Measurements from ENCODE around the gene ORC3. TPM values are rescaled to one million over a fixed set of nuclear protein-coding genes. Genes with fewer than 3 reads are reported as not detected.

ORC3 gene
- total RNA-seq, 1 donor from 2014 or later = 9.6 TPM

- intact Hi-C loops (cut with DNase I) = no loop called here
- H3K36me3 ChIP-seq = peaks cover 0 to 4% of the 10 kb centered on the region in 2 donors
- no peak overlapping the region for H3K27ac ChIP-seq
- no peak overlapping the region for H3K4me3 ChIP-seq
- H3K4me1 ChIP-seq = no peaks in the 10 kb centered on the region
- TF ChIP-seq POLR2AphosphoS5 (IDR thresholded peaks at IDR 0.05; ENCODE audit: insufficient read depth in 1 of 2, low read depth in 1 of 2) = no peak
- TF ChIP-seq CTCF (IDR thresholded peaks at IDR 0.05) = no peak
- no peak for TF ChIP-seq POLR2A (IDR thresholded peaks at IDR 0.05)
- no peaks in the 10 kb centered on the region for H3K9me3 ChIP-seq
- H3K27me3 ChIP-seq = no peaks in the 10 kb centered on the region
- DNase-seq (ENCODE audit: extremely low spot score in 2 of 2) = no peak
Measured at GRCh38 chr6:87641065-87641692, 51.2 kb downstream of the ORC3 start.

DNA sequence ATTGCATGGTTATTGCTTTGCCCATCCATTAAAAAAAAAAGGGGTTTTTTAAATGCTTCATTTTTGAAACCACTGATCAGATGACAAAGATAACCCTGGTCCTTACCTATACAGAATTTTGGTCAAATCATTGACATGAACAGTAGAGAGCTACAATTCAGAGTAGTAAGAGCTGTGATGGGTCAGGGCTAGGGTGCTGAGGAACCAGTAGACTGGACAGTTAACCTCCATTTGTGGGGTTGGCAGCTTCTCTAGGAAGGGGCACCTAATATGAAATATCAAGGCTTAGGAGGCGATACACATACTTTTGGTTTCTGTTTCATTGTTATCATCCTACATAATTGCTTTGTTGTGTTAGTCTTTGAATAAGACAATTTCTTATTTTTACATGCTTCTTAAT is 55.1 kb downstream of the ORC3 start:
- intact Hi-C loops (cut with DNase I) = no loop called here
- Histone ChIP-seq H3K36me3 (no peaks in the 10 kb centered on the region), H3K4me3 (no peak overlapping the region), H3K27me3 (no peaks in the 10 kb centered on the region), H3K4me1 (no peaks in the 10 kb centered on the region), H3K27ac (no peak overlapping the region), H3K9me3 (no peaks in the 10 kb centered on the region)
- DNase-seq (ENCODE audit: extremely low spot score in 2 of 2) = no peak
- TF ChIP-seq POLR2A (IDR thresholded peaks at IDR 0.05) (no peak), POLR2AphosphoS5 (IDR thresholded peaks at IDR 0.05; ENCODE audit: insufficient read depth in 1 of 2, low read depth in 1 of 2) (no peak), CTCF (IDR thresholded peaks at IDR 0.05) (no peak)

- intact Hi-C loops (cut with DNase I) = no loop called here
Measured at GRCh38 chr6:87653074-87653962, 63.4 kb downstream of the ORC3 start.

GRCh38 chr6:87654122-87654521 is 64.2 kb downstream of the ORC3 start:
- Histone ChIP-seq H3K36me3 (peaks cover 0 to 10% of the 10 kb centered on the region in 2 donors), H3K9me3 (no peaks in the 10 kb centered on the region), H3K27ac (no peak overlapping the region), H3K4me3 (no peak overlapping the region), H3K27me3 (no peaks in the 10 kb centered on the region), H3K4me1 (no peaks in the 10 kb centered on the region)
- intact Hi-C loops (cut with DNase I) = no loop called here
- TF ChIP-seq POLR2AphosphoS5 (IDR thresholded peaks at IDR 0.05; ENCODE audit: insufficient read depth in 1 of 2, low read depth in 1 of 2) = no peak
- no peak for TF ChIP-seq CTCF (IDR thresholded peaks at IDR 0.05)
- no peak for TF ChIP-seq POLR2A (IDR thresholded peaks at IDR 0.05)
- DNase-seq (ENCODE audit: extremely low spot score in 2 of 2) = no peak

More at GRCh38 chr6:87653074-87653962, 63.4 kb downstream of the ORC3 start:
- TF ChIP-seq POLR2AphosphoS5 (IDR thresholded peaks at IDR 0.05; ENCODE audit: insufficient read depth in 1 of 2, low read depth in 1 of 2) = no peak
- no peak for TF ChIP-seq POLR2A (IDR thresholded peaks at IDR 0.05)
- TF ChIP-seq CTCF (IDR thresholded peaks at IDR 0.05) = no peak
- no peak for DNase-seq (ENCODE audit: extremely low spot score in 2 of 2)
- no peaks in the 10 kb centered on the region for H3K9me3 ChIP-seq
- peaks cover 0 to 10% of the 10 kb centered on the region in 2 donors for H3K36me3 ChIP-seq
- no peak overlapping the region for H3K27ac ChIP-seq
- H3K27me3 ChIP-seq = no peaks in the 10 kb centered on the region
- no peaks in the 10 kb centered on the region for H3K4me1 ChIP-seq
- H3K4me3 ChIP-seq = no peak overlapping the region
